HCT116 (cell line): ENCODE results near the gene NSMF.

Source experiments
- CTCF ChIP-seq, 3 experiments: fragments of 200-600 bp in 1 of 3; sonication (generic) in 1 of 3; IDR thresholded peaks in 2 of 3; conservative IDR thresholded peaks in 1 of 3; 2 replicates each; pipeline ENCODE4 v1.5.1; 2012 to 2017; ENCODE audit warnings: low read depth in 2 of 3, low read length in 2 of 3, antibody characterized with exemption in 1 of 3, borderline replicate concordance in 1 of 3, control low read depth in 1 of 3, mild to moderate bottlenecking in 1 of 3, mixed read lengths in 1 of 3, mixed run types in 1 of 3, moderate library complexity in 1 of 3; ENCODE audit not compliant: insufficient read depth in 1 of 3
- EGR1 ChIP-seq: IDR thresholded peaks from 2 replicates; pipeline ENCODE4 v1.6.1; 2012; ENCODE audit warnings: low read depth
- EZH2 ChIP-seq: fragments of 200-600 bp; sonication (generic); IDR thresholded peaks from 2 replicates; pipeline ENCODE4 v1.6.1; 2017; ENCODE audit warnings: antibody characterized with exemption, mixed run types
- EZH2phosphoT487 ChIP-seq: fragments of 200-600 bp; IDR thresholded peaks from 2 replicates; pipeline ENCODE4 v1.6.1; 2018; ENCODE audit warnings: antibody characterized with exemption, borderline replicate concordance
- MAX ChIP-seq: IDR thresholded peaks from 2 replicates; pipeline ENCODE4 v1.6.1; 2012
- POLR2A ChIP-seq: IDR thresholded peaks from 2 replicates; pipeline ENCODE4 v1.7.0; 2011; ENCODE audit warnings: borderline replicate concordance; ENCODE audit not compliant: insufficient read depth, insufficient read length; ENCODE audit errors: extremely low read depth
- POLR2AphosphoS5 ChIP-seq: IDR thresholded peaks from 2 replicates; pipeline ENCODE4 v1.6.1; 2011; ENCODE audit warnings: mild to moderate bottlenecking, low read depth, low read length, moderate library complexity
- REST ChIP-seq: IDR thresholded peaks from 2 replicates; pipeline ENCODE4 v1.6.1; 2012; ENCODE audit warnings: low read depth
- YY1 ChIP-seq: IDR thresholded peaks from 2 replicates; pipeline ENCODE4 v1.6.1; 2011; ENCODE audit warnings: low read length, low read depth, moderate library complexity, mild to moderate bottlenecking; ENCODE audit not compliant: insufficient replicate concordance; ENCODE audit errors: extremely low read depth

- TF ChIP-seq POLR2AphosphoS5 (no peak), CTCF (IDR thresholded peaks at IDR 0.05 in 2 of 3, conservative IDR thresholded peaks at IDR 0.05 in 1 of 3; ENCODE audit: borderline replicate concordance in 1 of 3, insufficient read depth in 1 of 3, low read depth in 2 of 3, low read length in 2 of 3) (no peak), REST (no peak), EZH2phosphoT487 (no peak), YY1 (no peak), MAX (no peak), POLR2A (no peak), EZH2 (no peak), EGR1 (no peak)
Measured at GRCh38 chr9:137476856-137477255, 17.7 kb upstream of the NSMF start.
